ENCODE results near the gene CFAP46.

The CFAP46 gene

GRCh38 chr10:132770061-132771021 is 172.0 kb downstream of the CFAP46 start:
- H3F3A ChIP-seq (ENCODE audit: low read depth): no peaks in the 10 kb centered on the region
- no peak overlapping the region for H3K9ac ChIP-seq (ENCODE audit: low read depth, low read length, poor library complexity, severe bottlenecking)
- peaks cover 7% of the 10 kb centered on the region; the same call in 1 of the 2 replicates for H3K36me3 ChIP-seq (ENCODE audit: insufficient read depth, low read length)
- no peaks in the 10 kb centered on the region for H3K9me3 ChIP-seq (ENCODE audit: insufficient read depth, low read depth, low read length)
- TF ChIP-seq EZH2phosphoT487 (IDR thresholded peaks at IDR 0.05; ENCODE audit: borderline replicate concordance) (no peak), CTCF (conservative IDR thresholded peaks at IDR 0.05; ENCODE audit: low read length) (no peak)
- no peaks in the 10 kb centered on the region for H3K79me2 ChIP-seq (ENCODE audit: insufficient read depth, low read length)
- H3K27me3 ChIP-seq (ENCODE audit: insufficient read depth, low read length, poor library complexity, severe bottlenecking): no peaks in the 10 kb centered on the region
- H3K9me2 ChIP-seq (replicated peaks; ENCODE audit: low read depth, low read length): no peaks in the 10 kb centered on the region
- no peak overlapping the region for H3K4me2 ChIP-seq (ENCODE audit: low read depth, low read length, poor library complexity, severe bottlenecking)
- H2AFZ ChIP-seq (ENCODE audit: low read length): no peak overlapping the region
- no peaks in the 10 kb centered on the region for H3K4me1 ChIP-seq (ENCODE audit: insufficient read depth, low read length, poor library complexity, severe bottlenecking)
- no peaks in the 10 kb centered on the region for H4K20me1 ChIP-seq (ENCODE audit: insufficient read depth, low read length, poor library complexity, severe bottlenecking)
- no peak overlapping the region for H3K4me3 ChIP-seq (ENCODE audit: low read length, poor library complexity, severe bottlenecking)

GRCh38 chr10:132768346-132769248 is 173.8 kb downstream of the CFAP46 start:
- Histone ChIP-seq H3K27me3 (ENCODE audit: insufficient read depth, low read length, poor library complexity, severe bottlenecking) (no peaks in the 10 kb centered on the region), H3K36me3 (ENCODE audit: insufficient read depth, low read length) (peaks cover 7% of the 10 kb centered on the region; the same call in 1 of the 2 replicates), H3K4me3 (ENCODE audit: low read length, poor library complexity, severe bottlenecking) (no peak overlapping the region), H3K9me2 (replicated peaks; ENCODE audit: low read depth, low read length) (no peaks in the 10 kb centered on the region), H3K9me3 (ENCODE audit: insufficient read depth, low read depth, low read length) (no peaks in the 10 kb centered on the region), H4K20me1 (ENCODE audit: insufficient read depth, low read length, poor library complexity, severe bottlenecking) (no peaks in the 10 kb centered on the region), H3K4me2 (ENCODE audit: low read depth, low read length, poor library complexity, severe bottlenecking) (no peak overlapping the region), H2AFZ (ENCODE audit: low read length) (no peak overlapping the region), H3F3A (ENCODE audit: low read depth) (no peaks in the 10 kb centered on the region), H3K4me1 (ENCODE audit: insufficient read depth, low read length, poor library complexity, severe bottlenecking) (no peaks in the 10 kb centered on the region), H3K9ac (ENCODE audit: low read depth, low read length, poor library complexity, severe bottlenecking) (no peak overlapping the region), H3K79me2 (ENCODE audit: insufficient read depth, low read length) (no peaks in the 10 kb centered on the region)
- no peak for TF ChIP-seq EZH2phosphoT487 (IDR thresholded peaks at IDR 0.05; ENCODE audit: borderline replicate concordance)
- TF ChIP-seq CTCF (conservative IDR thresholded peaks at IDR 0.05; ENCODE audit: low read length): no peak

- Histone ChIP-seq H3K9ac (ENCODE audit: low read depth, low read length, poor library complexity, severe bottlenecking) (no peak overlapping the region), H3F3A (ENCODE audit: low read depth) (no peaks in the 10 kb centered on the region), H3K4me3 (ENCODE audit: low read length, poor library complexity, severe bottlenecking) (no peak overlapping the region), H3K27me3 (ENCODE audit: insufficient read depth, low read length, poor library complexity, severe bottlenecking) (no peaks in the 10 kb centered on the region), H4K20me1 (ENCODE audit: insufficient read depth, low read length, poor library complexity, severe bottlenecking) (no peaks in the 10 kb centered on the region), H3K9me2 (replicated peaks; ENCODE audit: low read depth, low read length) (no peaks in the 10 kb centered on the region), H3K4me1 (ENCODE audit: insufficient read depth, low read length, poor library complexity, severe bottlenecking) (no peaks in the 10 kb centered on the region), H3K36me3 (ENCODE audit: insufficient read depth, low read length) (peaks cover 7% of the 10 kb centered on the region; the same call in 1 of the 2 replicates), H3K4me2 (ENCODE audit: low read depth, low read length, poor library complexity, severe bottlenecking) (no peak overlapping the region), H2AFZ (ENCODE audit: low read length) (no peak overlapping the region), H3K9me3 (ENCODE audit: insufficient read depth, low read depth, low read length) (no peaks in the 10 kb centered on the region), H3K79me2 (ENCODE audit: insufficient read depth, low read length) (no peaks in the 10 kb centered on the region)
- TF ChIP-seq CTCF (conservative IDR thresholded peaks at IDR 0.05; ENCODE audit: low read length): no peak
- TF ChIP-seq EZH2phosphoT487 (IDR thresholded peaks at IDR 0.05; ENCODE audit: borderline replicate concordance): no peak
Measured at GRCh38 chr10:132766291-132766690, 176.1 kb downstream of the CFAP46 start.
